OCI-LY3 (cell line): ENCODE measurements around the gene RAP1GAP.

Experiments
- CTCF ChIP-seq: fragments of 200-600, 300-600 bp; sonication (generic); IDR thresholded peaks from 2 replicates; pipeline ENCODE4 v1.5.1; 2014; ENCODE audit warnings: antibody characterized with exemption, low read length, low read depth
- EZH2phosphoT487 ChIP-seq: fragments of 200-600 bp; shearing (Covaris generic); IDR thresholded peaks from 2 replicates; pipeline ENCODE4 v1.6.1; 2018; ENCODE audit warnings: antibody characterized with exemption, mixed run types, low read depth

GRCh38 chr1:21553116-21553926 lies 115.8 kb downstream of the RAP1GAP start:
- TF ChIP-seq CTCF, result no peak
- no peak for TF ChIP-seq EZH2phosphoT487
